Measurements from ENCODE around the gene SBK3.
"Not testable (repeated sequence)": the region's sequence is repeated elsewhere in the genome, so short reads cannot be mapped to it uniquely, and the experiment has no call there.

SBK3 gene

GRCh38 chr19:55539090-55539984 lies 6.0 kb downstream of the SBK3 start:
- DNase-seq, result no peak

DNA sequence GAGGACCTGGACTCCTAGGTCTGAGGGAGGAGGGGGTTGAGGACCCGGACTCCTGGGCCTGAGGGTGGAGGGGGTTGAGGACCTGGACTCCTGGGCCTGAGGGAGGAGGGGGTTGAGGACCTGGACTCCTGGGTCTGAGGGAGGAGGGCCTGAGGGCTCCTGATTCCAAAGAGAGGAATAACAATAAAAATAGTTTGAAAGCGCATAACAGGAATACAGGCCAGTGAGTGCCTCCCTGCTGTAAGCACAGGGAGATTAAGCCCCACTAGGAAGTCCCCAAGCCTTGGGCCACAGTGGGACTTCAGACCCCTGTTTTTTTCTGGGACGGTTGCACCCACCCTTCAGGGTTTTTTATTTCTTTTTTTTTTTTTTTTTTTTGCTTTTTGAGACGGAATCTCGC lies 7.2 kb downstream of the SBK3 start:
- no peak for DNase-seq

DNA sequence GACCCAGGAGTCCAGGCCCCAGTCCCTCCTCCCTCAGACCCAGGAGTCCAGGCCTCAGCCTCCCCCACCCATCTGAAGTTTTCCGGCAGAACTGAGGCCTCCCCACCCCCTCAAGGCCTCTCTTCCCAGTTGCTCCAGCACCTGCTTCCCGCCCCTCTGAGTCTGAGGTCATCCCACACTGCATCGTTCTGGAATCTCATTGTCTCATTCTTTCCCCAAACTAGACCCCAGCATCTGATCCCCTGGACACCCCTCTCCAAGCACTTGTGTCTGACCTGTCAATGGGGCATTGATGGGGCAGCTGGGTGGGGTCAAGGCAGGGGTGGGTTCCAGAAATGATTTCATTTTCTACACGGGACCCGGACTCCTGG lies 7.6 kb downstream of the SBK3 start:
- peak; percentile 62 for DNase-seq

- peak; percentile 65 for DNase-seq
Observed at GRCh38 chr19:55536951-55537740, 8.2 kb downstream of the SBK3 start, which contains the start of gene SBK2. Gene SBK2 (minus strand): TSS chr19:55537133. CDS start chr19:55536294, 839 bp downstream.

DNA sequence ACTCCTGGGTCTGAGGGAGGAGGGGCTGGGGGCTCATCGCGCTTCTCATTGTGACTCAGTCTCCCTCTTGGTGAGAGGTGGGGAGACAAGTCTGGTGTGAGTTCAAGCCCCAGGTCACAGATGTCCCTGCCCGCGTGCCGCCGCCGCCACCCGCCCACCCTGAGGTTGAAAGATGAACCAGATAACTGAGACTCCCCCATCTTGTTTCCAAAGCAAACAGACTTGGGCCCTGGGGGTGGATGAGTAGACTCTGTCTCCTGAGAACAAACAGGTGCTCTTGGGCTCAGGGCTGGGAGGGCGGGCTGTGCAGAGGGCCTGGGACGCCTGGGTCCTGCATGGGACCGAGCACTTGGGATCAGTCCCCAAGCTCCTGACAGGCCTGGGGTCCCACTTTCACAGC lies 9.0 kb downstream of the SBK3 start:
- no peak for DNase-seq

GRCh38 chr19:55535965-55536350 lies 9.4 kb downstream of the SBK3 start:
- no peak for DNase-seq

GRCh38 chr19:55535173-55535964 lies 10.0 kb downstream of the SBK3 start:
- no peak for DNase-seq

DNA sequence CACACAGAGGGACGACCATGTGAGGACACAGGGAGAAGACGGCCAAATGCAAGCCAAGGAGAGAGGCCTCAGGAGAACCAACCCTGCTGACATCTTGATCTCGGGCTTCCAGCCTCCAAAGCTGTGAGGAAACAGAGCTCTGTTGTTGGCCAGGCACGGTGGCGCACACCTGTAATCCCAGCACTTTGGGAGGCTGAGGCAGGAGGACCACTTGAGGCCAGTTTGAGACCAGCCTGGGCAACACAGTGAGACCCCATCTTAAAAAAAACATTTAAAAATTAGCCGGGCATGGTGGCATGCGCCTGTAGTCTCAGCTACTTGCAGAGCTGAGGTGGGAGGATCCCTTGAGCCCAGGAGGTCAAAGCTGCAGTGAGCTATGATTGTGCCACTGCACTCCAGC lies 11.1 kb downstream of the SBK3 start:
- DNase-seq, result not testable (repeated sequence)

DNA sequence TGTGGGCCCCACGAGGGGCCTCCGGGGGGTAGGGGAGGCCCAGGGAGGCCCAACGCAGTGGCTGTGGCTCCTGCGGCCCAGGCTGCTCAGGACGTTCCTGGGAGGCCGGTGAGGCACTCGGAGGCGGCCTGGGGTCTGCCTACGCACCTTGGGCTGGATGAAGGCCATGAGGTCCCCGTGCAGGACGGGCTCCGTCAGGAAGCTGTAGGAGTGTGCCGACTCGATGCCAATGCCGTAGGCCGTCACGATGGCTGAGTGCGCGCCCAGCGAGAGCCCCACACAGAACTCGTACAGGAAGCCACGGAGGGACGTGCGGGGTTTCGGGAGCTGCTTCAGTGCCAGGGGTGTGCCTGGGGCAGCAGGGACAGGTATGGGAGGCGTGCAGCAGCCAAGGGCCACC lies 14.3 kb downstream of the SBK3 start:
- DNase-seq, result no peak

- DNase-seq, result no peak
Observed at GRCh38 chr19:55529636-55530234, 15.6 kb downstream of the SBK3 start.

GRCh38 chr19:55528030-55528803 lies 17.1 kb downstream of the SBK3 start:
- no peak for DNase-seq

DNA sequence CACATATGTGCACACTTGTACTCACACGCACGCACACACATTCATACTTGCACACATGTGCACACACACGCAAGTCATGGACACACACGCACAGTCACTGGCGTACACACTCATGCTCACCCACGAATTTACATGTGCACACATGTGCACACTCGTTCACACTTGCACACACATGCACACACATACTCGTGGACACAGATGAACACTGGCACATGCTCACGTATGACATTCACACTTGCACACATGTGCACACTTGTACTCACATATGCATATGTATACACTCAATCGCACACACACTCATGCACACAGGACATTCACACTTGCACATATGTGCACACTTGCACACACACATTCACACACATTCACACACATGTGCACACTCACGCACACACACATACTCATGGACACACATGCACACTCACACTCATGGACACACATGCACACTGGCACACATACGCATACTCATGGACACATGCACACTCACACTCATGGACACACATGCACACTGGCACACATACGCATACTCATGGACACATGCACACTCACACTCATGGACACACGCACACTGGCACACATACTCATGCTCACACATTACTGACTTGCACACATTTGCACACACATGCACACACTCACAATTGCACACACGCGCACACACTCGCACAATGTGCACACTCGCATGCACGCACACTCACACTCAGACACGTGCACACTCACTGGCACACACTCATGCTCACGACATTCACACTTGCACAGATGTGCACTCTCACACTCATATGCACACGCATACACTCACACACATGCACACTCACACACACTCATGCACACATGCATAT lies 17.9 kb downstream of the SBK3 start:
- no peak for DNase-seq

DNA sequence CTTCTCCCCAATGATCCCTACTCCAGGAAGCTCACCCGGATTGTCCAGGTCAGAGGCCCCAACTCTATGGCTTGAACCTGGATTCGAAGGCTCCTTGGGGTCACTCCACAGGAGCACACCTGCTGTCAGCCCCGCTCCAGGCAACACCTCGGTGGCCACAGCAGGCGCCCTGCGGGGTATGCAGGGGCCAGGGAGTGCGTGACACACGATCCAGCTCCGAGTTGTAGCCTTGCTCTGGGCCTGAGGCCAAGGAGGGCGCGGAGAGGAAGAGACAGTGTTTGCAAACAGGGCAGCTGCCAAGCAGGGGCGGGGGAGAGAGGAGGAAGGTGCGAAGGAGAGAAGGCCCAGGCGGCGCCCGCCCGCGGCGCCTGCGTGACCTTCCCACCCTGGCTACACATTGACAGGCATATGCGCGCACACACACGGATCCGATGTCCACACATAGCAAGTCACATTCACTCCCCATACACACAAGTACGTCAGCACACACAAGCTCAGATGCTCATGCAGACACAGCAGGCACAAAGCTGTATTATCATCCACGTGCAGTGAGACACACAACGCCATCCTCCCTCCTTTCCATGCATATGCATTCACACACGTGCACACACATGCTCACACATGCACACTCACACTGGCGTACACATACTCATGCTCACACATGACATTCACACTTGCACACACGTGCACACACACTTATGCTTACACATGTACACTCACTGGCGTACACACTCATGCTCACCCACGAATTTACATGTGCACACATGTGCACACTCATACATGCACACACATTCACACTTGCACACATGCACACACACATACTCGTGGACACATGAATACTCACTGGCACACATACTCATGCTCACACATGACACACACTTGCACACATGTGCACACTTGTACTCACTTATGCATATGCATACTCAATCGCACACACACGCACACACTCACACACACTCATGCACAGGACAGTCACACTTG lies 18.8 kb downstream of the SBK3 start:
- peak; percentile 62 for DNase-seq

- no peak for DNase-seq
Observed at GRCh38 chr19:55525289-55526101, 19.8 kb downstream of the SBK3 start.

- no peak for DNase-seq
Observed at GRCh38 chr19:55520691-55521292, 24.6 kb downstream of the SBK3 start.

DNA sequence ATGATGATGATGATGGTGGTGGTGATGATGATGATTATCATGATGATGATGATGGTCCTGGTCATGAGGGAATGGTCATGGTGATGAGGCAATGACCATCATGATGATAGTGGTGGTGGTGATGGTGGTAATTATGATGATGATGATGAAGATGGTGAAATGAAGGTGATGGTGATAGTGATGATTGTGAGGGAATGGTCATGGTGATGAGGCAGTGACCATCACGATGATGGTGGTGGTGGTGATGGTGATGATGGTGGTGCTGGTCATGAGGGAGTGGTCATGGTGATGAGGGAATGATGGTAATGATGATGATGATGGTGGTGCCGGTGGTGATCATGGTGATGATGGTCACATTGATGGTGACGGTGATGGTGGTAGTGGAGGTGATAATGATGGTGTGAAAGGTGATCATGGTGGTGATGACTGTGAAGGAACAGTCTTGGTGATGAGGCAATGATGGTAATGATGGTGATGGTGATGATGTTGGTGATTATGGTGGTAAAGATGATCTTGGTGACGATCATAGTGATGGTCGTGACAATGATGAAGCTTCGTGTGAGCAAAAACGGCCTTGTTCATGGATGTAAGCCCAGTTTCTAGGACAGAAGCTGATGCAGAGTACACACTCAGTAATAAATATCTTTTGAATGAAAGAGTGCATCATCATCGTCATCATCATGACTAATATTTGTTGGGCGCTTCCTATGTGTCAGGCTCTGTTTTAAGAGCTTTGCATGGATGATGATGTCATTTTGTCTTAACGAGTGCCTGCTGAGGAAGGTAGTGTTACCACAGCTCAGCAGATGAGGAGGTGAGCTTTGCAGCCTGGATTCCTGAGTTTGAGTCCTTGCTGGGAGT lies 25.7 kb downstream of the SBK3 start:
- no peak for DNase-seq

- DNase-seq, result peak; percentile 97
Observed at GRCh38 chr19:55516878-55517620, 28.3 kb downstream of the SBK3 start.

All from eye (tissue), 1 donor.